Ovary (tissue), 3 donors: ENCODE data around the gene TENT5A.

Source experiments
- CTCF ChIP-seq, 3 donors: fragments of 450-650 bp in 2 of 3; fragments of 200-600 bp in 1 of 3; IDR thresholded peaks; one replicate each; pipeline versions ENCODE4 v1.5.1 to v1.8.0; 2016 to 2022; ENCODE audit warnings: antibody characterized with exemption in 3 of 3, mild to moderate bottlenecking in 1 of 3
- EP300 ChIP-seq: sonication (generic); formaldehyde crosslinking; IDR thresholded peaks from one replicate; pipeline ENCODE4 v1.6.1; 2017; ENCODE audit warnings: antibody characterized with exemption
- POLR2A ChIP-seq: fragments of 450-650 bp; IDR thresholded peaks from one replicate; pipeline ENCODE4 v1.6.1; 2017; ENCODE audit warnings: antibody characterized with exemption, mild to moderate bottlenecking, moderate library complexity
- donor health status: DM: no; HTN: no; CAD: no.

- no peak for TF ChIP-seq CTCF (IDR thresholded peaks at IDR 0.05)
- no peak for TF ChIP-seq POLR2A
- TF ChIP-seq EP300 = no peak
These were observed 35.0 kb upstream of the TENT5A start for GRCh38 chr6:81787313-81788068.
